Measurements from ENCODE around the gene MBOAT2.

GRCh38 chr2:8997631-8998030 lies 5.9 kb downstream of the MBOAT2 start:
- no peak for TF ChIP-seq CTCF (IDR thresholded peaks at IDR 0.05)
- TF ChIP-seq EZH2 (IDR thresholded peaks at IDR 0.05; ENCODE audit: borderline replicate concordance, insufficient read depth, low read depth, low read length, poor library complexity, severe bottlenecking): no peak

Measured in B cell (primary cell).